GM12892 (cell line): ENCODE measurements around the gene GALNT12.

Source experiments
- DNase-seq: peaks from one replicate; pipeline ENCODE4 v3.0.0; 2011; ENCODE audit not compliant: insufficient read length
- FAIRE-seq: peaks from 2 replicates; lab custom pipeline; 2011; peaks lifted over from hg19 to GRCh38; lab: Jason Lieb, UNC
- POLR2A ChIP-seq: IDR thresholded peaks from 2 replicates; pipeline ENCODE4 v1.6.1; 2011; ENCODE audit warnings: low read depth, low read length, control low read depth
- POLR2AphosphoS5 ChIP-seq: IDR thresholded peaks from 2 replicates; pipeline ENCODE4 v1.6.1; 2011; ENCODE audit warnings: low read depth, low read length, control low read depth
- TAF1 ChIP-seq: IDR thresholded peaks from 2 replicates; pipeline ENCODE4 v1.6.1; 2011; ENCODE audit warnings: low read depth, mild to moderate bottlenecking, control low read depth, low read length, borderline replicate concordance

Gene GALNT12

GRCh38 chr9:98870782-98871557, 63.5 kb downstream of the GALNT12 start:
- FAIRE-seq, result no peak
- DNase-seq, result no peak

GRCh38 chr9:98871558-98872065, 64.1 kb downstream of the GALNT12 start:
- DNase-seq (no peak), FAIRE-seq (no peak)
- TF ChIP-seq TAF1 (no peak), POLR2A (no peak), POLR2AphosphoS5 (no peak)

More at GRCh38 chr9:98870782-98871557, 63.5 kb downstream of the GALNT12 start:
- no peak for TF ChIP-seq POLR2A
- no peak for TF ChIP-seq POLR2AphosphoS5
- no peak for TF ChIP-seq TAF1

GRCh38 chr9:98873526-98873925, 66.1 kb downstream of the GALNT12 start:
- DNase-seq (no peak), FAIRE-seq (no peak)
- no peak for TF ChIP-seq POLR2A

DNA sequence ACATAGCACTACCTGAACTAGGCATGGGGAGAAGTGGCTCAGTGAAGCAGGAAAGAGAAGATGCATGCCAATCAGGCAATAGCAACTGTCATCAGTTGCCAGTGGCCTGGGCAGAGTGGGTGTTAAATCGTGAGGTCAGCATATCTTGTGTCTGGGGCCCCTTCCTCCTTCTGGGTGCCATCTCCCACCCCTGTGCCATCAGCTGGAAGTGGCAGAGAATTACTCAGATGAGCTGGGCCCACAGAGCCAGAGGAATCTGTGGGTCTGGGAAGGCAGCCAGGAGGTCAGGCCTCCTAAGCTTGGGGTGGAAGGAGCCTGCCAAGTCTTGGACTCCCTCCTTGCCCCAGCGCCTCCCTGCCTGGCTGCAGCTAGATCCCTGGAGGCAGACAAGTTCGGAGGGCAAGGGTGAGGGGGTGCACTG, 66.5 kb downstream of the GALNT12 start:
- DNase-seq, result no peak
- FAIRE-seq, result no peak
- TF ChIP-seq POLR2A (no peak), TAF1 (no peak), POLR2AphosphoS5 (no peak)

GRCh38 chr9:98874721-98875255, 67.3 kb downstream of the GALNT12 start:
- no peak for TF ChIP-seq TAF1
- no peak for TF ChIP-seq POLR2A
- no peak for TF ChIP-seq POLR2AphosphoS5

GRCh38 chr9:98875536-98875935, 68.1 kb downstream of the GALNT12 start:
- no peak for FAIRE-seq
- DNase-seq, result no peak
- TF ChIP-seq POLR2AphosphoS5, result no peak
- TF ChIP-seq TAF1, result no peak
- no peak for TF ChIP-seq POLR2A

More at GRCh38 chr9:98874721-98875255, 67.3 kb downstream of the GALNT12 start:
- no peak for FAIRE-seq
- no peak for DNase-seq

- DNase-seq (no peak), FAIRE-seq (no peak)
- no peak for TF ChIP-seq POLR2AphosphoS5
- TF ChIP-seq TAF1, result no peak
- no peak for TF ChIP-seq POLR2A
Measured at GRCh38 chr9:98877311-98877710, 69.8 kb downstream of the GALNT12 start.

- FAIRE-seq (no peak), DNase-seq (no peak)
- no peak for TF ChIP-seq TAF1
- no peak for TF ChIP-seq POLR2AphosphoS5
- no peak for TF ChIP-seq POLR2A
Measured at GRCh38 chr9:98879094-98879962, 71.9 kb downstream of the GALNT12 start.

DNA sequence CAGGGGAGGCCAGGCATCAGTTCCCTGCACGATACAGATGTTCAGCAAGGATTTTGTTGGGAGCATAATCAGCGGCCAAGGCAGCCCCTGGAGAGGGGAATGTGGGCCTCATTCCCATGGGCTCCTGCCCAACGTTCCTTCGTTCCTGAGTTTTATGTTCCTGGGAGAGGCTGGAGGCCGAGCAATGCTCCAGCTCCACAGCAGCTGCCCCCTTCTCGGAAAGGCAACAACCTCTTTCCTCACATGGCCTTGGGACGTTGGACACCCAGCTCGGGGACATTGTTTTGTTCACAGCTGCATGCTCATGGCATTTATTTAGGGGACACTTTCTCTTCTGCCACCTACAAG, 72.5 kb downstream of the GALNT12 start:
- FAIRE-seq (no peak), DNase-seq (no peak)
- TF ChIP-seq POLR2AphosphoS5 (no peak), POLR2A (no peak), TAF1 (no peak)

- no peak for FAIRE-seq
- TF ChIP-seq TAF1 (no peak), POLR2A (no peak), POLR2AphosphoS5 (no peak)
- no peak for DNase-seq
Measured at GRCh38 chr9:98880311-98881015, 73.0 kb downstream of the GALNT12 start.

- FAIRE-seq, result no peak
- DNase-seq, result no peak
- no peak for TF ChIP-seq POLR2A
- TF ChIP-seq TAF1, result no peak
- no peak for TF ChIP-seq POLR2AphosphoS5
Measured at GRCh38 chr9:98881356-98881755, 73.9 kb downstream of the GALNT12 start.
